ENCODE data around the gene LTK. TPM values are rescaled to one million over a fixed set of nuclear protein-coding genes. Genes with fewer than 3 reads are reported as not detected.
A peak's percentile ranks its signal among the peaks of the same experiment; 100 is the strongest.

The LTK gene
- total RNA-seq, 3 donors from 2014 or later (not counting 1 experiment from before 2014, with no cell fraction given) = 0.56 to 4.9 (median 1.7) TPM

DNA sequence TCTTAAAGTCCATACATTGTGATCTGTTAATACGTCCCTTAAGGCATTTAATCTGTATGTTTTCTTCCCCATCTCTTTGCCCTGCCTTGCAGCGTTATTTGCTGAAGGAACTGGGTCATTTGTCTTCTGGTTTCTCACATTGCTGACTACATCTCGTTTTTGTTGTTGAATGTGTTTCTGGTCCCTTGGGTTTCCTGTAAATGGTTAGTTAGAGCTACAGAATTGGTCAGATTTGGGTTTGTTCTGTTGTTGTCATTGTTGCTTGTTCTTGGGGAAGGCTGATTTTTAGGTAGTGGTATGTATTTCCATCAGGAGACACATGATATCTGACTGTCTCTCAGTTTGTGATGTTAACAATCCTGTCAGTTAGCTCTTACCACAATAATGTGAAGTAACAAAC is 46.9 kb downstream of the LTK start:
- H3K36me3 Mint-ChIP-seq = no peaks in the 10 kb centered on the region

DNA sequence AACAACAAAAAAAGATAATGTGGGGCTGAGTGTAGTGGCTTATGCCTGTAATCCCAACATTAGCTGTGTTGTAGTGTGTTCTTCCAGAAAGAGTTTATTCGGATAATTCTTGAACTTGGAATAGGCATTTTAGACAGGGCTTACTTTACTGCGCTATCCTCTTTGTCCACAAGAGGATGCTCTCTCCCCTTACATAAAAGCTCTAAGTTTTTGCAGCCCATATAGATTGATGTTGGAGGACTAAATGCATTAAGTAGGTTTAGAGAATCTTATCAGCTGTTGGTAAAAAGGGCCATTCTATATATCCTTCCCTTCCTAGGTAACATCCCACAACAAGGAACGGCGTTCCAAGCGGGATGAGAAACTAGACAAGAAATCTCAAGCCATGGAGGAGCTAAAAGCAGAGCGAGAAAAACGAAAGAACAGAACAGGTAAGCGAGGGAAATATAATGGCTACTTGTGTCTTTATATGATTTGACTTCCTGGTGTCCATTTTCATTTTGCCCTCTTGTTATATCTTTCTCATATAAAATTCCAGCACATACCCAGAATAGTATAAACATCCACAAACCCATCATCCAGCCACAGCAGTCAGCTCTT is 47.7 kb downstream of the LTK start:
- 92% methylated on average over 7 of the region's 8 CpGs for WGBS (ENCODE audit: insufficient coverage)
- peak; percentile 63 to 85 (median 78) for ATAC-seq
- H3K36me3 ChIP-seq (ENCODE audit: control insufficient read depth, insufficient read depth, low read length) = peaks cover 33% of the 10 kb centered on the region
- peak in 1 of 2 donors; percentile 70 for DNase-seq
- Mint-ChIP-seq H3K4me3 (peak overlapping the region; percentile 75), H3K27me3 (ENCODE audit: low read depth in 2 of 2) (no peaks in the 10 kb centered on the region), H3K9me3 (no peaks in the 10 kb centered on the region), H3K4me1 (peaks cover 18 to 23% of the 10 kb centered on the region in 2 donors), H3K36me3 (no peaks in the 10 kb centered on the region), H3K27ac (peak overlapping the region; percentile 23 to 37)
- H3K9me3 ChIP-seq (ENCODE audit: control insufficient read depth, insufficient read depth, low read length) = no peaks in the 10 kb centered on the region
- TF ChIP-seq, protein P1, sequence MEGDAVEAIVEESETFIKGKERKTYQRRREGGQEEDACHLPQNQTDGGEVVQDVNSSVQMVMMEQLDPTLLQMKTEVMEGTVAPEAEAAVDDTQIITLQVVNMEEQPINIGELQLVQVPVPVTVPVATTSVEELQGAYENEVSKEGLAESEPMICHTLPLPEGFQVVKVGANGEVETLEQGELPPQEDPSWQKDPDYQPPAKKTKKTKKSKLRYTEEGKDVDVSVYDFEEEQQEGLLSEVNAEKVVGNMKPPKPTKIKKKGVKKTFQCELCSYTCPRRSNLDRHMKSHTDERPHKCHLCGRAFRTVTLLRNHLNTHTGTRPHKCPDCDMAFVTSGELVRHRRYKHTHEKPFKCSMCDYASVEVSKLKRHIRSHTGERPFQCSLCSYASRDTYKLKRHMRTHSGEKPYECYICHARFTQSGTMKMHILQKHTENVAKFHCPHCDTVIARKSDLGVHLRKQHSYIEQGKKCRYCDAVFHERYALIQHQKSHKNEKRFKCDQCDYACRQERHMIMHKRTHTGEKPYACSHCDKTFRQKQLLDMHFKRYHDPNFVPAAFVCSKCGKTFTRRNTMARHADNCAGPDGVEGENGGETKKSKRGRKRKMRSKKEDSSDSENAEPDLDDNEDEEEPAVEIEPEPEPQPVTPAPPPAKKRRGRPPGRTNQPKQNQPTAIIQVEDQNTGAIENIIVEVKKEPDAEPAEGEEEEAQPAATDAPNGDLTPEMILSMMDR (IDR thresholded peaks at IDR 0.05) = peak; percentile 93
- peaks cover 6% of the 10 kb centered on the region for H3K4me1 ChIP-seq (ENCODE audit: control insufficient read depth, insufficient read depth, low read length)
- no peak overlapping the region for H3K4me3 ChIP-seq (ENCODE audit: low read length)
- intact Hi-C loops (cut with micrococcal nuclease) = loop anchor here (5.0 to 10.0 kb wide), 4 partner anchors 119 to 436 kb away; no protein-coding TSS in a partner anchor
- no peak overlapping the region for H3K27ac ChIP-seq (ENCODE audit: low read length)
- H3K27me3 ChIP-seq (ENCODE audit: control insufficient read depth, insufficient read depth, low read length) = no peaks in the 10 kb centered on the region

More for the DNA sequence above, 46.9 kb downstream of the LTK start:
- Mint-ChIP-seq H3K4me1 (peaks cover 18 to 23% of the 10 kb centered on the region in 2 donors), H3K4me3 (peak overlapping the region; percentile 1), H3K27me3 (ENCODE audit: low read depth in 2 of 2) (no peaks in the 10 kb centered on the region), H3K27ac (peak overlapping the region; percentile 41 to 82), H3K9me3 (no peaks in the 10 kb centered on the region)
- Histone ChIP-seq H3K4me1 (ENCODE audit: control insufficient read depth, insufficient read depth, low read length) (peaks cover 6% of the 10 kb centered on the region), H3K27me3 (ENCODE audit: control insufficient read depth, insufficient read depth, low read length) (no peaks in the 10 kb centered on the region), H3K9me3 (ENCODE audit: control insufficient read depth, insufficient read depth, low read length) (no peaks in the 10 kb centered on the region), H3K4me3 (ENCODE audit: low read length) (no peak overlapping the region), H3K36me3 (ENCODE audit: control insufficient read depth, insufficient read depth, low read length) (peaks cover 40% of the 10 kb centered on the region), H3K27ac (ENCODE audit: low read length) (no peak overlapping the region)
- ATAC-seq (peak in 1 of 3 donors; percentile 59), DNase-seq (no peak)
- intact Hi-C loops (cut with micrococcal nuclease) = loop anchor here (5.0 to 10.0 kb wide), 4 partner anchors 118 to 436 kb away; no protein-coding TSS in a partner anchor
- 59% methylated on average over 3 of the region's 3 CpGs for WGBS (ENCODE audit: insufficient coverage)
- TF ChIP-seq, protein P1 (IDR thresholded peaks at IDR 0.05) = no peak

DNA sequence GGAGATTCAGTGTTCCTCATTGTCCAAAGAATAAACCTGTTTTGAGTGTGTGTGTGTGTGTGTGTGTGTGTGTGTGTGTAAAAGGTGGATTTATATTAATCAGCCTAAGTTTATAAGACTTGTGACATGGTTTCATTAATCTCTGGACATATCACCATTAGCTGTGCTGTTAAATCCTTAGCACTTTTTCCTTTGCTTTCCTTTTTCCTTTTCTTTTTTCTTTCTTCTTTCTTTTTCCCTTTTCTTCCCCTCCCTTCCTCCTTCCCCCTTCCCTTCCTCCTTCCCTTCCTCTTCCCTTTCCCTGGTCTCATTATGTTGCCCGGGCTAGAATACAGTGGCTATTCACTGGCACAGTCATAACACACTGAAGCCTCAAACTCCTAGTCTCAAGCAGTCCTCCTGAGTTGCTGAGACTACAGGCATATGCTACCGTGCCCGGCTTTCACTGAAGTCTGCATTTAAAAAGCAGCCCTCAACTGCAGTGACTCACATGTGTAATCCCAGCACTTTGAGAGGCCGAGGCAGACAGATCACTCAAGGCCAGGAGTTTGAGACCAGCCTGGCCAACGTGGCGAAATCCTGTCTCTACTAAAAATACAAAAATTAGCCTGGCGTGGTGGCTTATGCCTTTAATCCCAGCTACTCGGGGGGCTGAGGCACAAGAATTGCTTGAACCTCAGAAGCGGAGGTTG is 48.6 kb downstream of the LTK start:
- H3K36me3 Mint-ChIP-seq = no peaks in the 10 kb centered on the region
- intact Hi-C loops (cut with micrococcal nuclease) = loop anchor here (5.0 to 10.0 kb wide), 4 partner anchors 120 to 437 kb away; no protein-coding TSS in a partner anchor
- H3K9me3 Mint-ChIP-seq = no peaks in the 10 kb centered on the region
- no peak overlapping the region for H3K4me3 ChIP-seq (ENCODE audit: low read length)
- WGBS (ENCODE audit: insufficient coverage) = 98% methylated on average over 9 of the region's 9 CpGs
- peaks cover 26% of the 10 kb centered on the region for H3K36me3 ChIP-seq (ENCODE audit: control insufficient read depth, insufficient read depth, low read length)
- TF ChIP-seq, protein P1 (IDR thresholded peaks at IDR 0.05) = no peak
- no peaks in the 10 kb centered on the region for H3K27me3 Mint-ChIP-seq (ENCODE audit: low read depth in 2 of 2)
- no peaks in the 10 kb centered on the region for H3K9me3 ChIP-seq (ENCODE audit: control insufficient read depth, insufficient read depth, low read length)
- H3K27ac Mint-ChIP-seq = no peak overlapping the region
- no peak overlapping the region for H3K27ac ChIP-seq (ENCODE audit: low read length)
- DNase-seq = no peak
- H3K4me3 Mint-ChIP-seq = no peak overlapping the region
- ATAC-seq = no peak
- H3K4me1 ChIP-seq (ENCODE audit: control insufficient read depth, insufficient read depth, low read length) = peaks cover 6% of the 10 kb centered on the region
- peaks cover 18 to 23% of the 10 kb centered on the region in 2 donors for H3K4me1 Mint-ChIP-seq
- no peaks in the 10 kb centered on the region for H3K27me3 ChIP-seq (ENCODE audit: control insufficient read depth, insufficient read depth, low read length)

Measured in natural killer cell (primary cell).